ENCODE measurements around the gene SLC38A2. TPM values are rescaled to one million over a fixed set of nuclear protein-coding genes. Genes with fewer than 3 reads are reported as not detected.

SLC38A2 gene
- total RNA-seq, 3 donors from 2014 or later, result 250 to 424 (median 399) TPM

DNA sequence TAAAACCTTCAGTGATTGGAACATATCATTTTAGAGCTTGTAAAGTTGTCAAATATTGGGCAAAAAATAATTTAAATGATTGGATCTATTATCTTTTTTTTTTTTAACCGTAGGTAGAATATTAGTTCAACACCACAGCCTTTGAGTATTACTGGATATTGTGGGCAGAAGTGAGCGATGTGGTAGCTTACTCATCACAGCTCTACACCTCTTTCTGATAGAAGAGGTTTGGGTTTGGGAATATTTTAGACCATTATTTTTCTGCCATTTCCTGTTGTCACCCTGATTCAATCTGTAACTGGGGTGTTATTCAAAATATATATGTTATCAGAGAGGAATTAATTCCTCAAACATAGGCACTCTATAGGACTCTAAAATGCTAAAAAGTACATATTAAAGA, 34.8 kb upstream of the SLC38A2 start:
- no peaks in the 10 kb centered on the region for H3K27me3 ChIP-seq
- intact Hi-C loops (cut with DNase I; ENCODE audit: low total_unique reads), result no loop called here
- no peak overlapping the region for H3K27ac ChIP-seq
- H3K4me1 ChIP-seq, result no peaks in the 10 kb centered on the region
- no peaks in the 10 kb centered on the region for H3K36me3 ChIP-seq
- no peaks in the 10 kb centered on the region for H3K9me3 ChIP-seq
- no peak overlapping the region for H3K4me3 ChIP-seq
- TF ChIP-seq POLR2AphosphoS5 (IDR thresholded peaks at IDR 0.05), result no peak
- TF ChIP-seq, protein P1, sequence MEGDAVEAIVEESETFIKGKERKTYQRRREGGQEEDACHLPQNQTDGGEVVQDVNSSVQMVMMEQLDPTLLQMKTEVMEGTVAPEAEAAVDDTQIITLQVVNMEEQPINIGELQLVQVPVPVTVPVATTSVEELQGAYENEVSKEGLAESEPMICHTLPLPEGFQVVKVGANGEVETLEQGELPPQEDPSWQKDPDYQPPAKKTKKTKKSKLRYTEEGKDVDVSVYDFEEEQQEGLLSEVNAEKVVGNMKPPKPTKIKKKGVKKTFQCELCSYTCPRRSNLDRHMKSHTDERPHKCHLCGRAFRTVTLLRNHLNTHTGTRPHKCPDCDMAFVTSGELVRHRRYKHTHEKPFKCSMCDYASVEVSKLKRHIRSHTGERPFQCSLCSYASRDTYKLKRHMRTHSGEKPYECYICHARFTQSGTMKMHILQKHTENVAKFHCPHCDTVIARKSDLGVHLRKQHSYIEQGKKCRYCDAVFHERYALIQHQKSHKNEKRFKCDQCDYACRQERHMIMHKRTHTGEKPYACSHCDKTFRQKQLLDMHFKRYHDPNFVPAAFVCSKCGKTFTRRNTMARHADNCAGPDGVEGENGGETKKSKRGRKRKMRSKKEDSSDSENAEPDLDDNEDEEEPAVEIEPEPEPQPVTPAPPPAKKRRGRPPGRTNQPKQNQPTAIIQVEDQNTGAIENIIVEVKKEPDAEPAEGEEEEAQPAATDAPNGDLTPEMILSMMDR (IDR thresholded peaks at IDR 0.05), result no peak
- TF ChIP-seq POLR2A (IDR thresholded peaks at IDR 0.05), result no peak
- no peak for DNase-seq (ENCODE audit: low spot score in 2 of 2)

DNA sequence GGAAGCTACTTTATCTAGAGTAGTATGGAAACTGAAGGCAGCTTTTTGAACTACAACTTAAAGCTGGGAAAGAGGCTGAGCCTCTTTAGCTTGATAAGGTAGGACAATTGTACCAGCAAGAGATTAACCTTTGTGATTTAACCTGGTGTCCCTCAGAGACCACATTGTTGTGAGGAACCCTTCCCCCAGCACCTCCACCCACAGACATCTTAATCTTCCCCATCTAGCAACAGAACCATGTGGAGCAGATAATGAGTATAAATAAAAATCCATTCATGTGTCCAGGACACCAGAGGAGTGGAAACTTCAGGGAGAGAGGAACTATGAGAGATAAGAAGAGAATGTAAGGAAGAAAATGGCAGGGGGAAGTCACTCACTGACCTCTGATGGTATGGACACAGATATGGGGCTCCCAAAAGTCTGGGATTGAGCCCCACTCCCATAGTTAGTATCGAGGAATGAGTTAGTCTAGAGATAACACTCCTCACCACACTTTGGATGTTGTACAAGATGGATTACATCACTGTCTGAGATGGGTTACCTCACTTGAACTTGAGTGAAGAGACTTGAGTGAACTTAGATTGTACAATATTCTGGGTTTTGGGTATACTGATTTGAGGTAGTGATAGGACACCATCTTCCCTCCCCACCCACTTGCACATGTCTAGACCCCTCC, 33.9 kb upstream of the SLC38A2 start:
- Histone ChIP-seq H3K9me3 (no peaks in the 10 kb centered on the region), H3K4me1 (no peaks in the 10 kb centered on the region), H3K27ac (no peak overlapping the region), H3K27me3 (no peaks in the 10 kb centered on the region), H3K36me3 (no peaks in the 10 kb centered on the region), H3K4me3 (no peak overlapping the region)
- intact Hi-C loops (cut with DNase I; ENCODE audit: low total_unique reads), result no loop called here
- TF ChIP-seq POLR2AphosphoS5 (IDR thresholded peaks at IDR 0.05), result no peak
- TF ChIP-seq POLR2A (IDR thresholded peaks at IDR 0.05), result no peak
- TF ChIP-seq, protein P1 (IDR thresholded peaks at IDR 0.05), result no peak
- DNase-seq (ENCODE audit: low spot score in 2 of 2), result no peak

DNA sequence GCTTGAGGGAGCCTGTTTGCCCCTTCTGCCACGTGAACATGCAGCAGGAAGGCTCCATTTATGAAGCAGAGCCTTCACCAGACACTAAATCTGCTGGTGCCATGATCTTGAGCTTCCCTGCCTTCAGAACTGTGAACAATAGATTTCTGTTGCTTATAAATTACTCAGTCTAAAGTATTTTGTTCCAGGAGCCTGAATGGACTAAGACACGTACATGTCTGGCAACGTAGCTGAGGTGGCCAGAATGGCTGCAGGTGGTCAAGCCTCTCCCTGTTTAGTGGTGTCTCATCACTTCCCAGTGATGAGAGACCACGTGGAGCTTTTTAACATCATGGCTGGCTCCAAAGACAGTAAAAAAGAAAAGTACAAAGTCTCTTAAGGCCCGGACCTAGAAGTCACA, 32.2 kb upstream of the SLC38A2 start:
- intact Hi-C loops (cut with DNase I; ENCODE audit: low total_unique reads), result no loop called here
- no peak for DNase-seq (ENCODE audit: low spot score in 2 of 2)

DNA sequence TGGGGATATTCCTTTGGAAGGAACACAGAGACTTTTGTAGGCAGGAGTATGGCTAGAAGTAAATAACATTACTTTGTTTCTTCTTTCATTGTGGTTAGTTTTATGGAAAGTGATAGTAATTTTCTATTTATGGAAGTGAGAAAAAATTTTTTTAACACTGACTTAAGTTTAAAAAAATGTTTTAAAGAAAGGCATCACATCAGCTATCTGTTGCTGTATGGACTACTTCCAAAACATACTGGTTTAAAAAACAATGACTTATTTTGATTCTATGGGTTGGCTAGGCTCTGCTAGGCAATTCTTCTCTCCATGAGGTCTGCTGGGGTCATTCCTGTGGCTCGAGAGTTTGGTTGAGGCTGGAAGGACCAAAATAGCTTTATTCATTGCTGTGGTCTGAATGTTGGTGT, 31.7 kb upstream of the SLC38A2 start:
- H3K9me3 ChIP-seq, result no peaks in the 10 kb centered on the region
- TF ChIP-seq, protein P1 (IDR thresholded peaks at IDR 0.05), result no peak
- TF ChIP-seq POLR2AphosphoS5 (IDR thresholded peaks at IDR 0.05) (no peak), POLR2A (IDR thresholded peaks at IDR 0.05) (no peak)
- no peaks in the 10 kb centered on the region for H3K36me3 ChIP-seq
- peak overlapping the region in 1 of 2 donors; percentile 10 for H3K27ac ChIP-seq
- no peaks in the 10 kb centered on the region for H3K27me3 ChIP-seq
- no peak for DNase-seq (ENCODE audit: low spot score in 2 of 2)
- no peaks in the 10 kb centered on the region for H3K4me1 ChIP-seq
- no peak overlapping the region for H3K4me3 ChIP-seq
- intact Hi-C loops (cut with DNase I; ENCODE audit: low total_unique reads), result no loop called here

More for the DNA sequence above, 32.2 kb upstream of the SLC38A2 start:
- no peaks in the 10 kb centered on the region for H3K9me3 ChIP-seq
- no peak for TF ChIP-seq POLR2A (IDR thresholded peaks at IDR 0.05)
- TF ChIP-seq POLR2AphosphoS5 (IDR thresholded peaks at IDR 0.05), result no peak
- TF ChIP-seq, protein P1 (IDR thresholded peaks at IDR 0.05), result no peak
- no peaks in the 10 kb centered on the region for H3K36me3 ChIP-seq
- no peaks in the 10 kb centered on the region for H3K4me1 ChIP-seq
- no peak overlapping the region for H3K4me3 ChIP-seq
- peak overlapping the region in 1 of 2 donors; percentile 10 for H3K27ac ChIP-seq
- no peaks in the 10 kb centered on the region for H3K27me3 ChIP-seq

GRCh38 chr12:46403719-46404070, 31.1 kb upstream of the SLC38A2 start:
- no peaks in the 10 kb centered on the region for H3K4me1 ChIP-seq
- no peaks in the 10 kb centered on the region for H3K36me3 ChIP-seq
- H3K27ac ChIP-seq, result no peak overlapping the region
- no peaks in the 10 kb centered on the region for H3K9me3 ChIP-seq
- intact Hi-C loops (cut with DNase I; ENCODE audit: low total_unique reads), result no loop called here
- TF ChIP-seq, protein P1 (IDR thresholded peaks at IDR 0.05), result no peak
- TF ChIP-seq POLR2A (IDR thresholded peaks at IDR 0.05) (no peak), POLR2AphosphoS5 (IDR thresholded peaks at IDR 0.05) (no peak)
- no peak for DNase-seq (ENCODE audit: low spot score in 2 of 2)
- H3K27me3 ChIP-seq, result no peaks in the 10 kb centered on the region
- no peak overlapping the region for H3K4me3 ChIP-seq
